GM12865 (cell line): Measurements from ENCODE around the gene ATP6V1B1.

Source experiments
- DNase-seq: peaks from one replicate; pipeline ENCODE4 v3.0.0; 2010; ENCODE audit warnings: low read depth
- H3K4me3 ChIP-seq: 2 replicates; pipeline ENCODE4 v1.5.1; 2011; ENCODE audit warnings: mild to moderate bottlenecking, low read depth, low read length, control low read depth
- TF ChIP-seq, protein P1 (sequence below): IDR thresholded peaks from 2 replicates; pipeline ENCODE4 v1.5.1; 2011; ENCODE audit warnings: low read length, control low read depth, low read depth, inconsistent platforms; ENCODE audit not compliant: insufficient read depth; ENCODE audit errors: missing control alignments

ATP6V1B1 gene

GRCh38 chr2:70939839-70940580 is 4.3 kb downstream of the ATP6V1B1 start:
- no peak overlapping the region for H3K4me3 ChIP-seq
- DNase-seq, result no peak
- TF ChIP-seq, protein P1, sequence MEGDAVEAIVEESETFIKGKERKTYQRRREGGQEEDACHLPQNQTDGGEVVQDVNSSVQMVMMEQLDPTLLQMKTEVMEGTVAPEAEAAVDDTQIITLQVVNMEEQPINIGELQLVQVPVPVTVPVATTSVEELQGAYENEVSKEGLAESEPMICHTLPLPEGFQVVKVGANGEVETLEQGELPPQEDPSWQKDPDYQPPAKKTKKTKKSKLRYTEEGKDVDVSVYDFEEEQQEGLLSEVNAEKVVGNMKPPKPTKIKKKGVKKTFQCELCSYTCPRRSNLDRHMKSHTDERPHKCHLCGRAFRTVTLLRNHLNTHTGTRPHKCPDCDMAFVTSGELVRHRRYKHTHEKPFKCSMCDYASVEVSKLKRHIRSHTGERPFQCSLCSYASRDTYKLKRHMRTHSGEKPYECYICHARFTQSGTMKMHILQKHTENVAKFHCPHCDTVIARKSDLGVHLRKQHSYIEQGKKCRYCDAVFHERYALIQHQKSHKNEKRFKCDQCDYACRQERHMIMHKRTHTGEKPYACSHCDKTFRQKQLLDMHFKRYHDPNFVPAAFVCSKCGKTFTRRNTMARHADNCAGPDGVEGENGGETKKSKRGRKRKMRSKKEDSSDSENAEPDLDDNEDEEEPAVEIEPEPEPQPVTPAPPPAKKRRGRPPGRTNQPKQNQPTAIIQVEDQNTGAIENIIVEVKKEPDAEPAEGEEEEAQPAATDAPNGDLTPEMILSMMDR, result no peak

DNA sequence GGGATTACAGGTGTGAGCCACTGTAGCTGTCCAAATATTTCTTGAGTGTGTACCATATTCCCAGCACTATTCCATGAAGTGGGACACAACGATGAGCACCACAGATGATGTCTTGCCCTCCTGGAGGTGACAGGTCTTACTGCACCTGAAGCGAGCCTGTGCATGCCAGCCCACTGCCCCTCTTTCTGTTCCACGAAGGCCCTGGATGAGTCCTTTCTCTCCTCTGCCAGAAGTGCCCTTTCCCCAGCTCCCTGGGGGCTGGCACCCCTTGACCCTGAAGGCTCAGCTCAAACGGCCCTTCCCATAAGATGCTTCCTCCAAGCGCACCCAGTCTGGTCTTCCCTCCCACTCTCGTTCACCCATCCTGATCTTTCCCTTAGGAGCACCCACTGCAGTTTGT is 5.5 kb downstream of the ATP6V1B1 start:
- TF ChIP-seq, protein P1, result no peak
- H3K4me3 ChIP-seq, result no peak overlapping the region
- no peak for DNase-seq

- DNase-seq, result no peak
- H3K4me3 ChIP-seq, result no peak overlapping the region
Observed at GRCh38 chr2:70941701-70942100, 6.0 kb downstream of the ATP6V1B1 start.

GRCh38 chr2:70942396-70943204 is 6.9 kb downstream of the ATP6V1B1 start:
- TF ChIP-seq, protein P1, result no peak
- DNase-seq, result no peak
- H3K4me3 ChIP-seq, result no peak overlapping the region

More at GRCh38 chr2:70941701-70942100, 6.0 kb downstream of the ATP6V1B1 start:
- TF ChIP-seq, protein P1, result no peak

GRCh38 chr2:70943205-70943871 is 7.6 kb downstream of the ATP6V1B1 start:
- TF ChIP-seq, protein P1, result no peak
- DNase-seq, result no peak
- H3K4me3 ChIP-seq, result no peak overlapping the region

DNA sequence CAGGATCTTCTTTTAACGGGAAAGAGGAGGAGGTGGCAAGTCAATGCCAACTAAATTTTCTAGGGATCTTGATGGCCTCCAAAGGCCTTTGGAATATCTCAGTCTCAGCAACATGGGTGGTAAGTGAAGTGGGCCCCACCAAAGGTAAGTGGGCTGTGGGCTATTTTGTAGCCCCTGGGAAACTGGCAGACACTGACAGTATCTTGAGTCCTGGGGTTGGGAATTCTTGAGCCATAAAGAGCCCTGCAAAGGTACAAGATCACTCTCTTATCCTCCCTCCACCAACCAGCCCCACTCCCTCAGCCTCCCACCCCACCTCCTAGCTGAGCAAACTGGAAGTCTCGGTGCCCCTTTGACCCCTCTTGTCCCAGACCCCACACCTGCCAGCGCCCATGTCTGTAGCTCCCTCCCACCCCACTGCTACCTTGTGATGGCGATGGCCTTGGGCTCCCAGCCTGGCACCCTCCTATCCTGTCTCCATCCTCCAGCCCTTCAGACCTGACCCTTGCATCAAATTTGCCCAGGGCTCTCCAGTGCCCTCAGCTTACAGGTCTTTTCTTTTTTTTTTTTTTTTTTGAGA is 8.5 kb downstream of the ATP6V1B1 start:
- H3K4me3 ChIP-seq, result no peak overlapping the region
- no peak for DNase-seq
- TF ChIP-seq, protein P1, result no peak
